Heart right ventricle (tissue), 16 donors: Measurements from ENCODE around the gene EXT2. TPM values are rescaled to one million over a fixed set of nuclear protein-coding genes. Genes with fewer than 3 reads are reported as not detected.

Experiments used
- ATAC-seq, 8 donors: fragments of 200-7000 bp; cut with Tn5 transposase; one replicate each; pipeline ENCODE4 v1.9.1; 2020; ENCODE audit warnings: mild to moderate bottlenecking in 8 of 8, moderate library complexity in 8 of 8, moderate number of reproducible peaks in 1 of 8
- DNase-seq, 2 donors: peaks; one replicate each; pipeline ENCODE4 v3.0.0-alpha.2; 2020
- H3K27ac ChIP-seq, 10 donors: fragments of 200-600 bp; sonication (generic) in 2 of 10; one replicate each; pipeline versions ENCODE4 v1.5.0 to v1.8.0; 2020 to 2022; ENCODE audit warnings: mild to moderate bottlenecking in 3 of 10
- H3K27me3 ChIP-seq, 7 donors: fragments of 200-600 bp; one replicate each; pipeline ENCODE4 v1.8.0; 2021 to 2022; ENCODE audit warnings: mild to moderate bottlenecking in 2 of 7
- H3K36me3 ChIP-seq, 9 donors: fragments of 200-600 bp; sonication (generic) in 1 of 9; one replicate each; pipeline versions ENCODE4 v1.5.0 to v1.8.0; 2020 to 2022; ENCODE audit warnings: mild to moderate bottlenecking in 2 of 9
- H3K4me1 ChIP-seq, 9 donors: fragments of 200-600 bp; sonication (generic) in 1 of 9; one replicate each; pipeline versions ENCODE4 v1.5.0 to v1.8.0; 2020 to 2022; ENCODE audit warnings: mild to moderate bottlenecking in 4 of 9
- H3K4me3 ChIP-seq, 10 donors: fragments of 200-600 bp; sonication (generic) in 2 of 10; one replicate each; pipeline versions ENCODE4 v1.5.0 to v1.8.0; 2020 to 2022; ENCODE audit warnings: mild to moderate bottlenecking in 7 of 10, moderate library complexity in 2 of 10
- H3K9me3 ChIP-seq, 11 donors: fragments of 200-600 bp in 10 of 11; sonication (generic) in 2 of 11; one replicate each; pipeline versions ENCODE4 v1.5.0 to v1.8.0; 2013 to 2022; ENCODE audit warnings: mild to moderate bottlenecking in 2 of 11, control low read depth in 1 of 11, moderate library complexity in 1 of 11
- WGBS, 2 donors: extraction: QIAGEN DNeasy Blood & Tissue Kit; methylation state at CpG; one replicate each; pipeline ENCODE4 v1.1.7; 2013; ENCODE audit warnings: inconsistent platforms in 1 of 2; 5-methylcytosine and 5-hydroxymethylcytosine counted together
- intact Hi-C, 10 donors: fragments of 100-400 bp; cut with DNase I; formaldehyde crosslinking; loops; one replicate each; pipeline versions ENCODE4 v1.11.1 to v1.14.2; 2022
- polyA plus RNA-seq, 2 donors: library from polyadenylated mRNA; stranded (reverse); fragments of 200-250 nt; gene quantifications; one replicate each; pipeline ENCODE4 v1.2.3, GENCODE V29; 2013
- total RNA-seq, 10 donors: library from RNA; stranded (reverse); fragmentation: NEBNext Ultra II Directional in 3 of 10; extraction: Animal tissue kit (Norgen Biotek cat#: 25700) in 3 of 10; gene quantifications; one replicate each; pipeline versions ENCODE4 v1.2.1 to v1.2.4, GENCODE V29; 2021 to 2023
- TF ChIP-seq, protein P1 (sequence below), 9 donors: fragments of 200-600 bp; sonication (generic) in 2 of 9; IDR thresholded peaks; one replicate each; pipeline versions ENCODE4 v1.5.0 to v1.8.0; 2021 to 2022; ENCODE audit warnings: antibody characterized with exemption in 9 of 9, mild to moderate bottlenecking in 5 of 9, moderate library complexity in 1 of 9
- donor health status: Arrhythmogenic right ventricular cardiomyopathy.
- donor health status: ischemic (EF 13 %, LVEDD 7.1; RV severe dilation, severe dysfunction).
- donor health status: healthy with polysubstance abuse.
- donor health status: DM: no; HTN: yes; CAD: no.
- donor health status: DM: no; HTN: no; CAD: no.
- donor health status: ischemic (EF 25% LVEDD 6.9; RV normal size, moderate dysfunction).
- donor health status: ischemic (EF 25% LVEDD 5.7; RV mildly dilated, moderate dysfunction).
- donor health status: healthy.
- donor health status: DM: yes; HTN: yes; CAD: no.
- donor health status: Ischemic cardiomyopathy.
- donor health status: ischemic (EF 35%, LVEDD 5.7; RV mildly dilated, moderate dysfunction).
- donor health status: nonischemic (EF 11% LVEDD 7.7; RV severe dilation, severe dysfunction).
- donor health status: DM: yes; HTN: yes; CAD: no.
- donor health status: PGD.
- donor health status: ischemic (EF 29% LVEDD 5.4; RV normal size, mild dysfunction).
- donor health status: nonischemic (EF 23%, LVEDD 6.1; RV moderate dilation, normal function).

EXT2 gene
- total and polyA plus RNA-seq, 12 donors: 18.7 to 35.1 (median 28.2) TPM

DNA sequence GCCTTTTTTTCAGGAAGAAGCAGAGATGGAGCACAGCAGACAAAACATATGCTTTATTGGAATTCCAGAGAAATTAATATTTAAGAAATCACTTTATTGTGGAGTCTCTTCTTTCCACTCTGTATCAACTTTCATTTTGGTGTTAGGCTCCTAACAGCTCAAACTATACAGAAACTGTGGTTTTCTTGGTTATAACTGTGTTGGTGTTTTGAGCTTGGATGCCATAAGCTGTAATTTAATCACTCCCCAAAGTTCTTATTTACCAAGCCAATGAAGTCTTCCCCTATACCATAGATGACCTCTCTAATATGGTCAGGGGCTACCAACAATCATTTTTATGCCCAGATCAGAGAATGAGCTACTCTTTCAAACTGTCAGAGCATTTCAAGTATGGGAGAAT is 90.0 kb downstream of the EXT2 start:
- peaks cover 0 to 9% (median 0%) of the 10 kb centered on the region in 9 donors for H3K4me1 ChIP-seq
- H3K27me3 ChIP-seq: no peaks in the 10 kb centered on the region
- intact Hi-C loops: no loop called here
- peaks cover 0 to 22% (median 5%) of the 10 kb centered on the region in 9 donors for H3K36me3 ChIP-seq
- TF ChIP-seq, protein P1, sequence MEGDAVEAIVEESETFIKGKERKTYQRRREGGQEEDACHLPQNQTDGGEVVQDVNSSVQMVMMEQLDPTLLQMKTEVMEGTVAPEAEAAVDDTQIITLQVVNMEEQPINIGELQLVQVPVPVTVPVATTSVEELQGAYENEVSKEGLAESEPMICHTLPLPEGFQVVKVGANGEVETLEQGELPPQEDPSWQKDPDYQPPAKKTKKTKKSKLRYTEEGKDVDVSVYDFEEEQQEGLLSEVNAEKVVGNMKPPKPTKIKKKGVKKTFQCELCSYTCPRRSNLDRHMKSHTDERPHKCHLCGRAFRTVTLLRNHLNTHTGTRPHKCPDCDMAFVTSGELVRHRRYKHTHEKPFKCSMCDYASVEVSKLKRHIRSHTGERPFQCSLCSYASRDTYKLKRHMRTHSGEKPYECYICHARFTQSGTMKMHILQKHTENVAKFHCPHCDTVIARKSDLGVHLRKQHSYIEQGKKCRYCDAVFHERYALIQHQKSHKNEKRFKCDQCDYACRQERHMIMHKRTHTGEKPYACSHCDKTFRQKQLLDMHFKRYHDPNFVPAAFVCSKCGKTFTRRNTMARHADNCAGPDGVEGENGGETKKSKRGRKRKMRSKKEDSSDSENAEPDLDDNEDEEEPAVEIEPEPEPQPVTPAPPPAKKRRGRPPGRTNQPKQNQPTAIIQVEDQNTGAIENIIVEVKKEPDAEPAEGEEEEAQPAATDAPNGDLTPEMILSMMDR (IDR thresholded peaks at IDR 0.05): no peak
- DNase-seq (no peak), ATAC-seq (no peak)
- peaks cover 0 to 24% (median 14%) of the 10 kb centered on the region in 11 donors for H3K9me3 ChIP-seq
- no peak overlapping the region for H3K4me3 ChIP-seq
- no peak overlapping the region for H3K27ac ChIP-seq

GRCh38 chr11:44186321-44186930 is 90.9 kb downstream of the EXT2 start:
- peaks cover 0 to 24% (median 14%) of the 10 kb centered on the region in 11 donors for H3K9me3 ChIP-seq
- H3K36me3 ChIP-seq: peaks cover 0 to 22% (median 5%) of the 10 kb centered on the region in 9 donors
- TF ChIP-seq, protein P1 (IDR thresholded peaks at IDR 0.05): no peak
- no peak overlapping the region for H3K4me3 ChIP-seq
- H3K4me1 ChIP-seq: peaks cover 0 to 12% (median 0%) of the 10 kb centered on the region in 9 donors
- H3K27me3 ChIP-seq: no peaks in the 10 kb centered on the region
- no peak for ATAC-seq
- no peak overlapping the region for H3K27ac ChIP-seq
- WGBS, 2 donors: 93 to 95% methylated on average over 2 of the region's 2 CpGs
- no peak for DNase-seq
- intact Hi-C loops: no loop called here

GRCh38 chr11:44188643-44189042 is 93.2 kb downstream of the EXT2 start:
- 97 to 98% methylated on average over 3 of the region's 3 CpGs for WGBS, 2 donors
- DNase-seq: no peak
- no peak overlapping the region for H3K4me3 ChIP-seq
- no peak overlapping the region for H3K27ac ChIP-seq
- TF ChIP-seq, protein P1 (IDR thresholded peaks at IDR 0.05): no peak
- no peaks in the 10 kb centered on the region for H3K27me3 ChIP-seq
- intact Hi-C loops: no loop called here
- H3K9me3 ChIP-seq: peaks cover 0 to 24% (median 14%) of the 10 kb centered on the region in 11 donors
- H3K4me1 ChIP-seq: peaks cover 0 to 12% (median 0%) of the 10 kb centered on the region in 9 donors
- no peak for ATAC-seq
- H3K36me3 ChIP-seq: peaks cover 0 to 22% (median 9%) of the 10 kb centered on the region in 9 donors

GRCh38 chr11:44189986-44190882 is 94.8 kb downstream of the EXT2 start:
- no peak for ATAC-seq
- H3K4me3 ChIP-seq: no peak overlapping the region
- intact Hi-C loops: no loop called here
- DNase-seq: no peak
- 91 to 93% methylated on average over 5 of the region's 5 CpGs for WGBS, 2 donors
- peaks cover 0 to 22% (median 9%) of the 10 kb centered on the region in 9 donors for H3K36me3 ChIP-seq
- no peaks in the 10 kb centered on the region for H3K27me3 ChIP-seq
- peaks cover 0 to 24% (median 14%) of the 10 kb centered on the region in 11 donors for H3K9me3 ChIP-seq
- H3K27ac ChIP-seq: no peak overlapping the region
- H3K4me1 ChIP-seq: peaks cover 0 to 12% (median 0%) of the 10 kb centered on the region in 9 donors
- TF ChIP-seq, protein P1 (IDR thresholded peaks at IDR 0.05): no peak
